GM23338 (cell line): ENCODE measurements around the gene MORC4. TPM values are rescaled to one million over a fixed set of nuclear protein-coding genes. Genes with fewer than 3 reads are reported as not detected.

Experiments
- ATAC-seq: fragments of 200-7000 bp; cut with Tn5 transposase; 3 replicates; pipeline ENCODE4 v1.9.1; 2020
- DNase-seq: peaks from one replicate; pipeline ENCODE4 v3.0.0-alpha.2; 2015; ENCODE audit warnings: low spot score
- H2AFZ ChIP-seq: fragments of 200-600 bp; sonication (generic); 2 replicates; pipeline ENCODE4 v1.8.0; 2016; ENCODE audit warnings: antibody characterized with exemption, mild to moderate bottlenecking, moderate library complexity
- H3F3A ChIP-seq: fragments of 200-600 bp; sonication (generic); replicated peaks from 2 replicates; pipeline ENCODE4 v1.8.0; 2017; ENCODE audit warnings: antibody characterized with exemption, mixed run types, low read depth
- H3K27ac ChIP-seq: fragments of 200-600 bp; sonication (generic); 2 replicates; pipeline ENCODE4 v1.6.1; 2016; ENCODE audit warnings: low read depth
- H3K27me3 ChIP-seq: fragments of 200-600 bp; sonication (generic); 2 replicates; pipeline ENCODE4 v1.8.0; 2016; ENCODE audit warnings: mild to moderate bottlenecking, mixed run types, moderate library complexity; ENCODE audit not compliant: insufficient read depth
- H3K36me3 ChIP-seq: fragments of 200-600 bp; sonication (generic); 2 replicates; pipeline ENCODE4 v1.8.0; 2016; ENCODE audit warnings: mild to moderate bottlenecking; ENCODE audit not compliant: insufficient read depth
- H3K4me1 ChIP-seq: fragments of 200-600 bp; sonication (generic); 2 replicates; pipeline ENCODE4 v1.8.0; 2016; ENCODE audit warnings: mild to moderate bottlenecking, moderate library complexity; ENCODE audit not compliant: insufficient read depth
- H3K4me2 ChIP-seq: fragments of 200-600 bp; sonication (generic); 2 replicates; pipeline ENCODE4 v1.7.1; 2017; ENCODE audit warnings: mixed run types
- H3K4me3 ChIP-seq: fragments of 200-600 bp; sonication (generic); 2 replicates; pipeline ENCODE4 v1.6.1; 2016; ENCODE audit warnings: mixed run types
- H3K79me2 ChIP-seq: fragments of 200-600 bp; sonication (generic); replicated peaks from 2 replicates; pipeline ENCODE4 v1.8.0; 2017; ENCODE audit warnings: mild to moderate bottlenecking; ENCODE audit not compliant: insufficient read depth
- H3K9me2 ChIP-seq: fragments of 200-600 bp; sonication (generic); 2 replicates; pipeline ENCODE4 v1.8.0; 2017; ENCODE audit not compliant: insufficient read depth
- H4K20me1 ChIP-seq: fragments of 200-600 bp; sonication (generic); replicated peaks from 2 replicates; pipeline ENCODE4 v1.8.0; 2017; ENCODE audit warnings: mild to moderate bottlenecking; ENCODE audit not compliant: insufficient read depth
- H3K27ac Mint-ChIP-seq: 2 replicates; pipeline ENCODE4 v1.8.0; 2020; ENCODE audit warnings: inconsistent platforms, mild to moderate bottlenecking, moderate library complexity, mixed read lengths
- H3K27me3 Mint-ChIP-seq: 3 replicates; pipeline ENCODE4 v1.8.0; 2022; ENCODE audit warnings: low read depth, mild to moderate bottlenecking, moderate library complexity, mixed read lengths, inconsistent platforms; ENCODE audit not compliant: insufficient read depth, poor library complexity
- H3K36me3 Mint-ChIP-seq: 3 replicates; pipeline ENCODE4 v1.8.0; 2021; ENCODE audit warnings: low read depth, mild to moderate bottlenecking, inconsistent platforms, moderate library complexity, mixed read lengths
- H3K4me1 Mint-ChIP-seq: 3 replicates; pipeline ENCODE4 v1.8.0; 2020; ENCODE audit warnings: mild to moderate bottlenecking, inconsistent platforms, mixed read lengths
- H3K4me3 Mint-ChIP-seq: 3 replicates; pipeline ENCODE4 v1.8.0; 2021; ENCODE audit warnings: moderate library complexity, mild to moderate bottlenecking, inconsistent platforms, mixed read lengths
- H3K9me3 Mint-ChIP-seq: 3 replicates; pipeline ENCODE4 v1.8.0; 2020; ENCODE audit warnings: moderate library complexity, mild to moderate bottlenecking, inconsistent platforms, mixed read lengths
- EZH2 ChIP-seq: fragments of 200-600 bp; sonication (generic); IDR thresholded peaks from one replicate; pipeline ENCODE4 v1.8.0; 2017; ENCODE audit warnings: antibody characterized with exemption, mild to moderate bottlenecking, low read depth; ENCODE audit not compliant: unreplicated experiment
- EZH2phosphoT487 ChIP-seq: fragments of 200-600 bp; sonication (generic); IDR thresholded peaks from one replicate; pipeline ENCODE4 v1.8.1; 2018; ENCODE audit warnings: antibody characterized with exemption; ENCODE audit not compliant: unreplicated experiment
- JUNB ChIP-seq: IDR thresholded peaks from one replicate; pipeline ENCODE4 v1.6.1; 2016; ENCODE audit warnings: antibody characterized with exemption; ENCODE audit not compliant: unreplicated experiment
- NANOG ChIP-seq: IDR thresholded peaks from 2 replicates; pipeline ENCODE4 v1.6.1; 2016; ENCODE audit warnings: antibody characterized with exemption, borderline replicate concordance
- POLR2AphosphoS5 ChIP-seq: IDR thresholded peaks from 2 replicates; pipeline ENCODE4 v1.6.1; 2016; ENCODE audit warnings: antibody characterized with exemption, low read depth
- ZNF114 ChIP-seq: fragments of 250-450 bp; sonication (Bioruptor Pico); IDR thresholded peaks from 2 replicates; pipeline ENCODE4 v1.5.0; 2020; ENCODE audit warnings: mild to moderate bottlenecking, moderate library complexity
- polyA plus RNA-seq: library from polyadenylated mRNA; unstranded; fragments of >200 nt; fragmentation: Nextera tagmentation; extraction: Ambion mirVana; gene quantifications from 2 replicates; pipeline ENCODE4 v1.2.1, GENCODE V29; 2016
- total RNA-seq: library from RNA; depleted of rRNA; stranded (reverse); fragments of >200 nt; shearing (Covaris generic); gene quantifications from 2 replicates; pipeline ENCODE4 v1.2.3, GENCODE V29; 2014
- TF ChIP-seq, protein P1 (sequence below), 2 experiments: fragments of 200-600 bp in 1 of 2; sonication (generic) in 1 of 2; conservative IDR thresholded peaks; 2 replicates each; pipeline versions ENCODE4 v1.5.1 to v1.6.1; 2016 to 2017; ENCODE audit warnings: antibody characterized with exemption in 2 of 2, low read depth in 2 of 2, mild to moderate bottlenecking in 2 of 2, moderate library complexity in 1 of 2
- TF ChIP-seq, protein P2 (sequence below): fragments of 250-450 bp; sonication (Bioruptor Pico); IDR thresholded peaks from 2 replicates; pipeline ENCODE4 v1.5.0; 2020; ENCODE audit warnings: mild to moderate bottlenecking, moderate library complexity
- TF ChIP-seq, protein P3 (sequence below): IDR thresholded peaks from 2 replicates; pipeline ENCODE4 v1.6.1; 2016; ENCODE audit warnings: antibody characterized with exemption

The MORC4 gene
- total and polyA plus RNA-seq, 2 experiments from 2014 or later, result 1.6 to 1.7 TPM

DNA sequence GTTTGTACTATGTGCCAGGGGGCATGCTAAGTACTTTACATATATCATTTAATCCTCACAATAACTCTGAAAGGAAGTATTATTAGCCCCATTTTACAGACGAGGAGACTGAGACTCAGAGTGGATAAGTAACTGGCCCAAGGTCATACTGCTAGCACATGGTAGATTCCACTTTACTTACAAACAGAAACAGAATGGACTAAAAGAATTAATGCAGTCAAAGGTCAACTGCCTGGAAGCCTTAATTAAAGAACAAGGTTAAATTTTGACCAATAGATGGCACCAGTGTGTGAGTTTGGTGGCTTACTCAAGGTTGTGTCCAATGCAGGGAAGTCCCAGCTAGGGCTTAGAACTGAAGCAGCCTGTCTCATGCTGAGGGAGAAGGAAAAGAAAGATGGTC is 101.5 kb downstream of the MORC4 start:
- no peaks in the 10 kb centered on the region for H3K79me2 ChIP-seq
- H3K4me3 Mint-ChIP-seq, result no peak overlapping the region
- ATAC-seq (peak; percentile 76), DNase-seq (peak; percentile 67)
- H3K9me3 Mint-ChIP-seq, result no peaks in the 10 kb centered on the region
- no peaks in the 10 kb centered on the region for H3K27me3 ChIP-seq
- H3K27ac ChIP-seq, result no peak overlapping the region
- no peaks in the 10 kb centered on the region for H3K36me3 ChIP-seq
- no peaks in the 10 kb centered on the region for H3K9me2 ChIP-seq
- no peaks in the 10 kb centered on the region for H3F3A ChIP-seq
- H3K36me3 Mint-ChIP-seq, result no peaks in the 10 kb centered on the region
- no peak overlapping the region for H3K4me3 ChIP-seq
- H2AFZ ChIP-seq, result no peak overlapping the region
- TF ChIP-seq EZH2, result no peak
- TF ChIP-seq JUNB, result no peak
- TF ChIP-seq, protein P1, sequence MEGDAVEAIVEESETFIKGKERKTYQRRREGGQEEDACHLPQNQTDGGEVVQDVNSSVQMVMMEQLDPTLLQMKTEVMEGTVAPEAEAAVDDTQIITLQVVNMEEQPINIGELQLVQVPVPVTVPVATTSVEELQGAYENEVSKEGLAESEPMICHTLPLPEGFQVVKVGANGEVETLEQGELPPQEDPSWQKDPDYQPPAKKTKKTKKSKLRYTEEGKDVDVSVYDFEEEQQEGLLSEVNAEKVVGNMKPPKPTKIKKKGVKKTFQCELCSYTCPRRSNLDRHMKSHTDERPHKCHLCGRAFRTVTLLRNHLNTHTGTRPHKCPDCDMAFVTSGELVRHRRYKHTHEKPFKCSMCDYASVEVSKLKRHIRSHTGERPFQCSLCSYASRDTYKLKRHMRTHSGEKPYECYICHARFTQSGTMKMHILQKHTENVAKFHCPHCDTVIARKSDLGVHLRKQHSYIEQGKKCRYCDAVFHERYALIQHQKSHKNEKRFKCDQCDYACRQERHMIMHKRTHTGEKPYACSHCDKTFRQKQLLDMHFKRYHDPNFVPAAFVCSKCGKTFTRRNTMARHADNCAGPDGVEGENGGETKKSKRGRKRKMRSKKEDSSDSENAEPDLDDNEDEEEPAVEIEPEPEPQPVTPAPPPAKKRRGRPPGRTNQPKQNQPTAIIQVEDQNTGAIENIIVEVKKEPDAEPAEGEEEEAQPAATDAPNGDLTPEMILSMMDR (conservative IDR thresholded peaks at IDR 0.05; ENCODE audit: low read depth in 2 of 2), result peak; percentile 38 to 70; a peak in 3 of 4 replicates
- TF ChIP-seq NANOG, result no peak
- H3K4me1 Mint-ChIP-seq, result peaks cover 7% of the 10 kb centered on the region; the same call in 2 of the 3 replicates
- no peak overlapping the region for H3K27ac Mint-ChIP-seq
- no peak overlapping the region for H3K4me2 ChIP-seq
- H3K4me1 ChIP-seq, result no peaks in the 10 kb centered on the region
- no peaks in the 10 kb centered on the region for H4K20me1 ChIP-seq
- H3K27me3 Mint-ChIP-seq, result no peaks in the 10 kb centered on the region

DNA sequence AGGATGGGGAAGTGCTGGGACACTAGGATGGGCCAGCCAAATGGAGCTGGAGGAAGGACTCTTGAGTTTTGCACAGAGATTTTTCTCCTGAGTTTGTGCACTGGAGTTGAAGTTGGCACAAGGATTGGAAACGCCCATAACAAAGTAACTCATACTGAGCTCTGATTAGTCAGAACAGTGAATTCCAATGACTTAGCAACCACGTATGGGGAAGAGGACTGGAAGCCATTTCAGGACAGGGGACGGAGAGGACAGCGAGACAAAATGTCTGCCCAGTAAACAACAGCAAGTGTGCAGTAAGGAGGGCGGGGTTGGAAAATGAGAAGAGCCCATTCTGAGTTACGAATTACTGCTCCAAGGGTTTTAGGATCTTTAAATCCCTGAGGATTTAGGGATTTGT is 102.8 kb downstream of the MORC4 start:
- Histone ChIP-seq H2AFZ (0 out of 2 replicates have a peak overlapping the region, but pooled peaks have one; percentile 38), H3F3A (no peaks in the 10 kb centered on the region), H3K36me3 (no peaks in the 10 kb centered on the region), H3K4me1 (no peaks in the 10 kb centered on the region), H4K20me1 (no peaks in the 10 kb centered on the region), H3K79me2 (no peaks in the 10 kb centered on the region), H3K9me2 (no peaks in the 10 kb centered on the region), H3K27ac (no peak overlapping the region), H3K4me3 (no peak overlapping the region), H3K27me3 (no peaks in the 10 kb centered on the region), H3K4me2 (no peak overlapping the region)
- H3K4me3 Mint-ChIP-seq, result no peak overlapping the region
- H3K27me3 Mint-ChIP-seq, result peaks cover 2% of the 10 kb centered on the region
- no peaks in the 10 kb centered on the region for H3K36me3 Mint-ChIP-seq
- no peaks in the 10 kb centered on the region for H3K9me3 Mint-ChIP-seq
- DNase-seq (no peak), ATAC-seq (no peak)
- H3K4me1 Mint-ChIP-seq, result peaks cover 7% of the 10 kb centered on the region; the same call in 2 of the 3 replicates
- TF ChIP-seq, protein P2, sequence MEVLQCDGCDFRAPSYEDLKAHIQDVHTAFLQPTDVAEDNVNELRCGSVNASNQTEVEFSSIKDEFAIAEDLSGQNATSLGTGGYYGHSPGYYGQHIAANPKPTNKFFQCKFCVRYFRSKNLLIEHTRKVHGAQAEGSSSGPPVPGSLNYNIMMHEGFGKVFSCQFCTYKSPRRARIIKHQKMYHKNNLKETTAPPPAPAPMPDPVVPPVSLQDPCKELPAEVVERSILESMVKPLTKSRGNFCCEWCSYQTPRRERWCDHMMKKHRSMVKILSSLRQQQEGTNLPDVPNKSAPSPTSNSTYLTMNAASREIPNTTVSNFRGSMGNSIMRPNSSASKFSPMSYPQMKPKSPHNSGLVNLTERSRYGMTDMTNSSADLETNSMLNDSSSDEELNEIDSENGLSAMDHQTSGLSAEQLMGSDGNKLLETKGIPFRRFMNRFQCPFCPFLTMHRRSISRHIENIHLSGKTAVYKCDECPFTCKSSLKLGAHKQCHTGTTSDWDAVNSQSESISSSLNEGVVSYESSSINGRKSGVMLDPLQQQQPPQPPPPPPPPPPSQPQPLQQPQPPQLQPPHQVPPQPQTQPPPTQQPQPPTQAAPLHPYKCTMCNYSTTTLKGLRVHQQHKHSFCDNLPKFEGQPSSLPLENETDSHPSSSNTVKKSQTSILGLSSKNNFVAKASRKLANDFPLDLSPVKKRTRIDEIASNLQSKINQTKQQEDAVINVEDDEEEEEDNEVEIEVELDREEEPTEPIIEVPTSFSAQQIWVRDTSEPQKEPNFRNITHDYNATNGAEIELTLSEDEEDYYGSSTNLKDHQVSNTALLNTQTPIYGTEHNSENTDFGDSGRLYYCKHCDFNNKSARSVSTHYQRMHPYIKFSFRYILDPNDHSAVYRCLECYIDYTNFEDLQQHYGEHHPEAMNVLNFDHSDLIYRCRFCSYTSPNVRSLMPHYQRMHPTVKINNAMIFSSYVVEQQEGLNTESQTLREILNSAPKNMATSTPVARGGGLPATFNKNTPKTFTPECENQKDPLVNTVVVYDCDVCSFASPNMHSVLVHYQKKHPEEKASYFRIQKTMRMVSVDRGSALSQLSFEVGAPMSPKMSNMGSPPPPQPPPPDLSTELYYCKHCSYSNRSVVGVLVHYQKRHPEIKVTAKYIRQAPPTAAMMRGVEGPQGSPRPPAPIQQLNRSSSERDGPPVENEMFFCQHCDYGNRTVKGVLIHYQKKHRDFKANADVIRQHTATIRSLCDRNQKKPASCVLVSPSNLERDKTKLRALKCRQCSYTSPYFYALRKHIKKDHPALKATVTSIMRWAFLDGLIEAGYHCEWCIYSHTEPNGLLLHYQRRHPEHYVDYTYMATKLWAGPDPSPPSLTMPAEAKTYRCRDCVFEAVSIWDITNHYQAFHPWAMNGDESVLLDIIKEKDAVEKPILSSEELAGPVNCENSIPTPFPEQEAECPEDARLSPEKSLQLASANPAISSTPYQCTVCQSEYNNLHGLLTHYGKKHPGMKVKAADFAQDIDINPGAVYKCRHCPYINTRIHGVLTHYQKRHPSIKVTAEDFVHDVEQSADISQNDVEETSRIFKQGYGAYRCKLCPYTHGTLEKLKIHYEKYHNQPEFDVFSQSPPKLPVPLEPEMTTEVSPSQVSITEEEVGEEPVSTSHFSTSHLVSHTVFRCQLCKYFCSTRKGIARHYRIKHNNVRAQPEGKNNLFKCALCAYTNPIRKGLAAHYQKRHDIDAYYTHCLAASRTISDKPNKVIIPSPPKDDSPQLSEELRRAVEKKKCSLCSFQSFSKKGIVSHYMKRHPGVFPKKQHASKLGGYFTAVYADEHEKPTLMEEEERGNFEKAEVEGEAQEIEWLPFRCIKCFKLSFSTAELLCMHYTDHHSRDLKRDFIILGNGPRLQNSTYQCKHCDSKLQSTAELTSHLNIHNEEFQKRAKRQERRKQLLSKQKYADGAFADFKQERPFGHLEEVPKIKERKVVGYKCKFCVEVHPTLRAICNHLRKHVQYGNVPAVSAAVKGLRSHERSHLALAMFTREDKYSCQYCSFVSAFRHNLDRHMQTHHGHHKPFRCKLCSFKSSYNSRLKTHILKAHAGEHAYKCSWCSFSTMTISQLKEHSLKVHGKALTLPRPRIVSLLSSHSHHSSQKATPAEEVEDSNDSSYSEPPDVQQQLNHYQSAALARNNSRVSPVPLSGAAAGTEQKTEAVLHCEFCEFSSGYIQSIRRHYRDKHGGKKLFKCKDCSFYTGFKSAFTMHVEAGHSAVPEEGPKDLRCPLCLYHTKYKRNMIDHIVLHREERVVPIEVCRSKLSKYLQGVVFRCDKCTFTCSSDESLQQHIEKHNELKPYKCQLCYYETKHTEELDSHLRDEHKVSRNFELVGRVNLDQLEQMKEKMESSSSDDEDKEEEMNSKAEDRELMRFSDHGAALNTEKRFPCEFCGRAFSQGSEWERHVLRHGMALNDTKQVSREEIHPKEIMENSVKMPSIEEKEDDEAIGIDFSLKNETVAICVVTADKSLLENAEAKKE (CRISPR knock-in tag), result no peak
- TF ChIP-seq, protein P3, sequence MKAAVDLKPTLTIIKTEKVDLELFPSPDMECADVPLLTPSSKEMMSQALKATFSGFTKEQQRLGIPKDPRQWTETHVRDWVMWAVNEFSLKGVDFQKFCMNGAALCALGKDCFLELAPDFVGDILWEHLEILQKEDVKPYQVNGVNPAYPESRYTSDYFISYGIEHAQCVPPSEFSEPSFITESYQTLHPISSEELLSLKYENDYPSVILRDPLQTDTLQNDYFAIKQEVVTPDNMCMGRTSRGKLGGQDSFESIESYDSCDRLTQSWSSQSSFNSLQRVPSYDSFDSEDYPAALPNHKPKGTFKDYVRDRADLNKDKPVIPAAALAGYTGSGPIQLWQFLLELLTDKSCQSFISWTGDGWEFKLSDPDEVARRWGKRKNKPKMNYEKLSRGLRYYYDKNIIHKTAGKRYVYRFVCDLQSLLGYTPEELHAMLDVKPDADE, result no peak
- TF ChIP-seq ZNF114 (CRISPR knock-in tag) (no peak), EZH2phosphoT487 (no peak), POLR2AphosphoS5 (no peak)
- TF ChIP-seq, protein P1 (conservative IDR thresholded peaks at IDR 0.05; ENCODE audit: low read depth in 2 of 2), result no peak
- no peak overlapping the region; the same call in 1 of the 2 replicates for H3K27ac Mint-ChIP-seq
